HepG2 (cell line): ENCODE results near the gene MAVS. TPM values are rescaled to one million over a fixed set of nuclear protein-coding genes. Genes with fewer than 3 reads are reported as not detected.

ENCODE experiments used
- AHDC1 ChIP-seq: sonication (generic); formaldehyde crosslinking; IDR thresholded peaks from 2 replicates; pipeline ENCODE4 v1.5.1; 2020; ENCODE audit warnings: mild to moderate bottlenecking, missing genetic modification reagents, borderline replicate concordance
- ATF1 ChIP-seq: IDR thresholded peaks from 2 replicates; pipeline ENCODE4 v1.6.1; 2016; ENCODE audit warnings: mild to moderate bottlenecking, control low read depth
- ATF4 ChIP-seq, 2 experiments: fragments of 450-650 bp in 1 of 2; sonication (generic) in 1 of 2; formaldehyde crosslinking; IDR thresholded peaks; 2 replicates each; pipeline versions ENCODE4 v1.5.0 to v1.8.0; 2020 to 2022; ENCODE audit warnings: mild to moderate bottlenecking in 1 of 2, missing genetic modification reagents in 1 of 2
- CCDC6 ChIP-seq: sonication (generic); formaldehyde crosslinking; IDR thresholded peaks from 2 replicates; pipeline ENCODE4 v1.8.1; 2022; ENCODE audit warnings: mild to moderate bottlenecking, missing genetic modification reagents, moderate library complexity
- CEBPZ ChIP-seq: IDR thresholded peaks from 2 replicates; pipeline ENCODE4 v1.6.1; 2012; ENCODE audit warnings: low read length, improper control_type of control experiment
- MLX ChIP-seq: IDR thresholded peaks from 2 replicates; pipeline ENCODE4 v1.6.1; 2016
- MTERF4 ChIP-seq: sonication (generic); formaldehyde crosslinking; IDR thresholded peaks from 2 replicates; pipeline ENCODE4 v1.8.0; 2023; ENCODE audit warnings: mild to moderate bottlenecking, missing genetic modification reagents
- NKX3-1 ChIP-seq: sonication (generic); formaldehyde crosslinking; IDR thresholded peaks from 2 replicates; pipeline ENCODE4 v1.5.0; 2020; ENCODE audit warnings: missing genetic modification reagents
- SOX6 ChIP-seq, 2 experiments: fragments of 450-650 bp in 1 of 2; sonication (generic) in 1 of 2; formaldehyde crosslinking in 1 of 2; IDR thresholded peaks; 2 replicates each; pipeline versions ENCODE4 v1.4.0 to v1.6.1; 2017 to 2020; ENCODE audit warnings: antibody characterized with exemption in 1 of 2, mild to moderate bottlenecking in 1 of 2, missing genetic modification reagents in 1 of 2
- TCF7 ChIP-seq: sonication (generic); IDR thresholded peaks from 2 replicates; pipeline ENCODE4 v1.6.1; 2016; ENCODE audit warnings: antibody characterized with exemption, low read depth
- TOE1 ChIP-seq: sonication (generic); formaldehyde crosslinking; IDR thresholded peaks from 2 replicates; pipeline ENCODE4 v1.4.0; 2020; ENCODE audit warnings: mild to moderate bottlenecking, missing genetic modification reagents
- ZNF710 ChIP-seq: sonication (generic); formaldehyde crosslinking; IDR thresholded peaks from 2 replicates; pipeline ENCODE4 v1.5.0; 2020; ENCODE audit warnings: mild to moderate bottlenecking, missing genetic modification reagents, borderline replicate concordance
- ZNF768 ChIP-seq: sonication (generic); formaldehyde crosslinking; IDR thresholded peaks from 2 replicates; pipeline ENCODE4 v1.4.0; 2020; ENCODE audit warnings: missing genetic modification reagents
- polyA plus RNA-seq, 8 experiments: library from polyadenylated mRNA; depleted of rRNA in 3 of 8; stranded (reverse) in 7 of 8; unstranded in 1 of 8; fragments of >200 nt; fragmentation: Illumina TruSeq in 4 of 8; extraction: Trizol in 4 of 8; gene quantifications; 2 replicates each; pipeline versions ENCODE4 v1.2.1 to v1.2.3, GENCODE V29; 2011 to 2016; ENCODE audit warnings: low read depth in 4 of 8, missing spikeins in 1 of 8, mixed read lengths in 1 of 8; ENCODE audit not compliant: insufficient read depth in 1 of 8
- total RNA-seq, 5 experiments: library from RNA; depleted of rRNA; stranded (reverse); fragments of >200 nt; fragmentation: Illumina TruSeq; extraction: Trizol; gene quantifications; 2 replicates each; pipeline ENCODE4 v1.2.3, GENCODE V29; 2016; ENCODE audit warnings: low read depth in 1 of 5
- TF ChIP-seq, protein P1 (sequence below): sonication (generic); formaldehyde crosslinking; conservative IDR thresholded peaks from 2 replicates; pipeline ENCODE4 v1.8.1; 2023; ENCODE audit warnings: missing genetic modification reagents

The MAVS gene
- total and polyA plus RNA-seq, 2 of the 13 experiments (the other 11 are each of a cell fraction or from before 2014, with no cell fraction given): 27.3 to 36.6 TPM

DNA sequence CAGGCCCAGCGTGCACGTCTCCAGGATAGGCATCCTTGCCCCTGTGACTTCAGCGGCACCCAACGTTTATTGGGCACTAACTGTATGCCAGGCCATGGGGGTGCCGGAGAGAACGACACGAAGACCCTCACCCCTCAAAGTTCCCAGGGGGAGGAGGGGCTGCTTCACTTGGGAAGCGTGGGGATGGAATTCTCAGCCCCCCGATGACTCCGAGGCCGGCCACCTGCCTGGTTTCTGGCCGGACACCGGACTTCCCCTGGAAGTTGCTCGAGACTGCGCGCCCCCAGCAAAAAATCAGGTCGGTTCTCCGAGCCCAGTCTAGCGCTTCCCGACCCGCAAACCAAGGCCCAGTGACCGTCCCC lies 275 bp upstream of the MAVS start (continued):
- no peak for TF ChIP-seq MLX (CRISPR knock-in tag)
- no peak for TF ChIP-seq ATF4 (CRISPR knock-in tag; IDR thresholded peaks at IDR 0.05)
- TF ChIP-seq ZNF710 (CRISPR knock-in tag): peak; percentile 36; the same call in 1 of the 2 replicates
- TF ChIP-seq TOE1: no peak; the same call in 1 of the 2 replicates
- no peak for TF ChIP-seq ZNF768 (CRISPR knock-in tag)
- TF ChIP-seq, protein P1, sequence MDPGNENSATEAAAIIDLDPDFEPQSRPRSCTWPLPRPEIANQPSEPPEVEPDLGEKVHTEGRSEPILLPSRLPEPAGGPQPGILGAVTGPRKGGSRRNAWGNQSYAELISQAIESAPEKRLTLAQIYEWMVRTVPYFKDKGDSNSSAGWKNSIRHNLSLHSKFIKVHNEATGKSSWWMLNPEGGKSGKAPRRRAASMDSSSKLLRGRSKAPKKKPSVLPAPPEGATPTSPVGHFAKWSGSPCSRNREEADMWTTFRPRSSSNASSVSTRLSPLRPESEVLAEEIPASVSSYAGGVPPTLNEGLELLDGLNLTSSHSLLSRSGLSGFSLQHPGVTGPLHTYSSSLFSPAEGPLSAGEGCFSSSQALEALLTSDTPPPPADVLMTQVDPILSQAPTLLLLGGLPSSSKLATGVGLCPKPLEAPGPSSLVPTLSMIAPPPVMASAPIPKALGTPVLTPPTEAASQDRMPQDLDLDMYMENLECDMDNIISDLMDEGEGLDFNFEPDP: peak; percentile 7; the same call in 1 of the 2 replicates
- peak; percentile 97 for TF ChIP-seq NKX3-1 (CRISPR knock-in tag)
- peak; percentile 57; the same call in 1 of the 2 replicates for TF ChIP-seq CCDC6 (CRISPR knock-in tag)
- no peak for TF ChIP-seq CEBPZ
- no peak for TF ChIP-seq TCF7
- TF ChIP-seq MTERF4: no peak
- no peak; the same call in 1 of the 2 replicates for TF ChIP-seq AHDC1 (CRISPR knock-in tag)
- no peak for TF ChIP-seq SOX6 (IDR thresholded peaks at IDR 0.05)
- 0 out of 2 replicates have a peak, but pooled peaks have one; percentile 6 for TF ChIP-seq SOX6 (CRISPR knock-in tag; IDR thresholded peaks at IDR 0.05)
- no peak for TF ChIP-seq ATF1 (CRISPR knock-in tag)
